ENCODE data around the gene FNDC3A.
A peak's percentile ranks its signal among the peaks of the same experiment; 100 is the strongest.
"Not testable (repeated sequence)": the region's sequence is repeated elsewhere in the genome, so short reads cannot be mapped to it uniquely, and the experiment has no call there.

The FNDC3A gene

GRCh38 chr13:49163162-49163561 is 187.4 kb downstream of the FNDC3A start:
- DNase-seq = not testable (repeated sequence)

GRCh38 chr13:49164712-49165111 is 189.0 kb downstream of the FNDC3A start:
- DNase-seq = no peak

GRCh38 chr13:49165798-49166752 is 190.4 kb downstream of the FNDC3A start:
- DNase-seq = no peak

GRCh38 chr13:49171359-49171758 is 195.6 kb downstream of the FNDC3A start:
- no peak for DNase-seq

- DNase-seq = no peak
Observed at GRCh38 chr13:49183672-49184325, 208.1 kb downstream of the FNDC3A start.

GRCh38 chr13:49184621-49185020 is 208.9 kb downstream of the FNDC3A start:
- no peak for DNase-seq

GRCh38 chr13:49185264-49185663 is 209.6 kb downstream of the FNDC3A start:
- DNase-seq = no peak

GRCh38 chr13:49190901-49191300 is 215.2 kb downstream of the FNDC3A start:
- DNase-seq = no peak

- DNase-seq = no peak
Observed at GRCh38 chr13:49206641-49207040, 230.9 kb downstream of the FNDC3A start.

GRCh38 chr13:49208619-49209018 is 232.9 kb downstream of the FNDC3A start:
- no peak for DNase-seq

GRCh38 chr13:49210114-49210513 is 234.4 kb downstream of the FNDC3A start:
- no peak for DNase-seq

GRCh38 chr13:49210669-49211068 is 235.0 kb downstream of the FNDC3A start:
- no peak for DNase-seq

- no peak for DNase-seq
Observed at GRCh38 chr13:49213539-49213938, 237.8 kb downstream of the FNDC3A start.

GRCh38 chr13:49213997-49214916 is 238.5 kb downstream of the FNDC3A start:
- DNase-seq = no peak

GRCh38 chr13:49214917-49215376 is 239.2 kb downstream of the FNDC3A start:
- peak; percentile 51 for DNase-seq

- DNase-seq = no peak
Observed at GRCh38 chr13:49216334-49216733, 240.6 kb downstream of the FNDC3A start.

GRCh38 chr13:49217962-49218492 is 242.3 kb downstream of the FNDC3A start:
- DNase-seq = no peak

- no peak for DNase-seq
Observed at GRCh38 chr13:49218493-49219051, 242.9 kb downstream of the FNDC3A start.

GRCh38 chr13:49219647-49220035 is 243.9 kb downstream of the FNDC3A start:
- DNase-seq = no peak

- peak; percentile 65 for DNase-seq
Observed at GRCh38 chr13:49220036-49220855, 244.5 kb downstream of the FNDC3A start, which contains the start of gene MLNR. Gene MLNR (plus strand): TSS chr13:49220338. CDS start chr13:49220338, 0 bp downstream.
